Stimulated activated CD4-positive, alpha-beta T cell treated with anti-CD3 and anti-CD28 coated beads, TNF-alpha, amount 100 ng/mL, for 48 hours (primary cell): ENCODE data around the gene CISTR.
"Not testable (repeated sequence)": the region's sequence is repeated elsewhere in the genome, so short reads cannot be mapped to it uniquely, and the experiment has no call there.

Experiments used
- DNase-seq, 3 donors: peaks; one replicate each; pipeline ENCODE4 v3.0.0-alpha.2; 2020; ENCODE audit warnings: low read depth in 3 of 3

Gene CISTR

DNA sequence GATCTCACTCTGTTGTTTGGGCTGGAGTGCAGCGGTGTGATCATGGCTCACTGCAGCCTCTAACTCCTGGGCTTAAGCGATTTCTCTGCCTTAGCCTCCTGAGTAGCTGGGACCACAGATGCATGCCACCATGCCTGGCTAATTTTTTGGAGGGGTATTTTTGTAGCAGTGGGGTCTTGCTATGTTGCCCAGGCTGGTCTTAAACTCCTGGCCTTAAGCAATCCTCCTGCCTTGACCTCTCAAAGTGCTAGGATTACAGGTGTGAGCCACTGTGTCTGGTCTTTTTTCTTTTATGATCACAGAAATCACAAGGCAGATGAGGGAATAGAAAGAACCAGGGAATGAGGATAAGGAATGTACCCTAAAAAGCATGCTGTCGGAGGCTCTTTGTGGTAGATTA is 11.0 kb upstream of the CISTR start:
- not testable (repeated sequence) for DNase-seq

DNA sequence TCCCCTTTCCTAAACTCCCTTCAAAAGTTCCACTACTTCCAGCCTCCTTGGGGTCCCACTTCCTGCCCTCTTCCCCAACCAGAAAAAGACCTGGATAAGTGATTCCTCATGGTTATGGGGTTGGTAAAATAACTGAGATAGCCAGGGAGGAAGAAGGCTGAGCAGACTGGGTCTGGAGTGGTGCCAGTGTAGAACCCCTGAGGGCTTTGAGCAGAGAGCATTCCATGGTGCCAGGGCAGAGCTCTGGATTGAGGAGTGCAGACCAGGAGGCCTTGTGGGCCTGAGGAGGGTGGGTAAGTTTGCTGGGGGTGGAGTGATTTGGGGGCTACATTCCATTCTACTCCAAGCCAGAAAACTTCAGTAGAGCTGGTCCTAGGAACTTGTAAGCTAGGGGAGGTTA is 9.5 kb upstream of the CISTR start:
- DNase-seq = no peak

DNA sequence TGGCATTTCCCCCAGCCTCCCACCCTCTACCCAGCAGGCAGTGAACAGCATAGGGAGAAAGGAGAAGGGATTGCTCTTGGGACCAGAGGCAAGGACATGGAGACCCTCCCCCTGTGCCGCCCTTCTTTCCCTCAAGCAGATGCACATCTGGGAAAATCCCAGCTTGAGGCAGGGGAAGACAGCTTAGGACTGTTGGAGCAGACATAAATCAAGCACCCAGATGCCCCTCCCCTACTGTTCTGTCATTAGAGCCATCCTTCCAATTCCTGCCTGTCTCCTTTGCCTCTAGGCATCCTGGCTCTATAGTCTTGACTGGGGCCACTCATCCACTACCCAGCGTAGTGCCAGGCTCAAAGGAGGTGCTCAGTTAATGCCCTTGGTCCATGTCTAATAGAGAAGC is 7.5 kb upstream of the CISTR start:
- DNase-seq = no peak

DNA sequence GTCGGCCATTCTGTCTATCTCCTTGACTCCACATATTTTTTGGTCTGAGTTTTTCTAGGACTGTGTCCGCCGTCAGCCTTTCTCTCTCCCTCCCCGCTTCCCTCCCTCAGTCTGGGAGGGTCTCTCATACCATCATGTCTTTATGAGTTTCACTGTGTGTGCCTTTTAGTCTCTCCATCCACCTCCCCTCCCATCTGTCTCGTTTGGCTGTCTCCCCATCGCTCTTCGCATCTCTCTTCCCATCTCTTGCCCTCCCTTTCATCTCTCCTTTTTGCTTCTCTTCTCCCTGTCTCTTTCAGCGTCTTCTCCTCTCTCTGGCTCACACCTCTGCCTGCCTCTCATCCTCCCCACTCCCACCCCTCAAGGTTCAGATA is 6.9 kb upstream of the CISTR start:
- DNase-seq = no peak

DNA sequence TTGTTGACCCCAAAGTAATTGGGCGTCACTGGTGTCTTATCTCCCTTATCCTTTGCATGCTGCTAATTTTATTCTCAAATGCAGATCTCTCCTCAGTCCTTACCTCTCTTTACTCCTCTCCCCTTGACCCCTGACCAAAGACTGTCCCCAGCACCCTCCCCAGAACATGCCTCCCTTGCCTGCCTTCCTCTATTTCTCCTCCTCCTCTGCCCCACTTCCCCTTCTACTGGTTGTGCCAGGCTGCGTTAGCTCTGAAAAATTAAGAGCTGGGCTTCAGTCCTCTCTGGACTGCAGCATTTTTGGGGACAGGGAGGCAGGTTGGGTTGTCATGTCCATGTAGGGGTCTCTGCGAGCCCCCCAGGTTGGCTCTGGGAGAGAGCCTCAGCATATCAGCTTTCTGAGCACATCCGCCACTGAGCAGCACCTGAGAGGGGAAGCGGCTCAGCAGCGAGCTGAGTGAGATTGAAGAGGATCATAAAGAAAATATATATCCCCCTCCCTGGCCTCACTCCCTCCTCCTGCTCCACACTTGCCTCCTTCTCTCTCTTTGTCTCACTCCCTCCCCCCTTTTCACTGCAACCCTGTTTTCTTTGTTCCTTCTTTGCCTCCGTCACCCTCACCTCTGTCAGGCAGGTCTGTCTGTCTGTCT is 6.4 kb upstream of the CISTR start:
- DNase-seq = no peak

DNA sequence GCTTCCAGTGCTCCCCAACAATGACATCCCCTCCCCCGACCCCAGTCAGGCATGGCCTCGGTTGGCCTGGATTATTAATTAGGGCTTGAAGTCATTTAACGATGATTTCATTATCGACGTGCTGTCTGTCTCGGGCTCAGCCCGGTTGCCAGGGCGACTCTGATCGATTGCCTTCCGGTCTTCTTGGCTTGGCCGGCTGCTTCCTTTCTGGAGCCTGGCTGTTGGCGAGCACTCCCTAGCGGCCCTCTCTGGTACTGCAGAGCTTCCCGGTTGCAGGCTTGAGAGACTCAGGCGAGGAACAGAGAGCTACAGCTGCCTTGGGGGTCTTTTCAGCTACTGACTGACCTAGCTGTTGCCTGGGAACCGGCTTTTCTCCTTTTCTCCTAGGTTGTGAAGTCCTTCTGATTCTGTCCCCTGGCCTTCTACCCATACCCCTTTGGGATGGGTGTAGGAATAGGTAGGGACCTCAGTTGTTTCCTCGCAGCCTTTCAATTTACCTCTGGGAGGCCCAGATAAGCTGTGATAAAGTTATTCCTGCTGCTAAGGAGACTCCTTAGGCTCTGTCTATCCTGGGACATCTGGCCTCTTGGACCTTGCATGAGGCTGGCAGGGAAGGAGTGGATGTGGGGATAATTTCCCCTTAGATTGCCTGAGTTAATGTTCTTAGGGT is 5.5 kb upstream of the CISTR start:
- DNase-seq = peak; percentile 73 to 77 (median 76)

DNA sequence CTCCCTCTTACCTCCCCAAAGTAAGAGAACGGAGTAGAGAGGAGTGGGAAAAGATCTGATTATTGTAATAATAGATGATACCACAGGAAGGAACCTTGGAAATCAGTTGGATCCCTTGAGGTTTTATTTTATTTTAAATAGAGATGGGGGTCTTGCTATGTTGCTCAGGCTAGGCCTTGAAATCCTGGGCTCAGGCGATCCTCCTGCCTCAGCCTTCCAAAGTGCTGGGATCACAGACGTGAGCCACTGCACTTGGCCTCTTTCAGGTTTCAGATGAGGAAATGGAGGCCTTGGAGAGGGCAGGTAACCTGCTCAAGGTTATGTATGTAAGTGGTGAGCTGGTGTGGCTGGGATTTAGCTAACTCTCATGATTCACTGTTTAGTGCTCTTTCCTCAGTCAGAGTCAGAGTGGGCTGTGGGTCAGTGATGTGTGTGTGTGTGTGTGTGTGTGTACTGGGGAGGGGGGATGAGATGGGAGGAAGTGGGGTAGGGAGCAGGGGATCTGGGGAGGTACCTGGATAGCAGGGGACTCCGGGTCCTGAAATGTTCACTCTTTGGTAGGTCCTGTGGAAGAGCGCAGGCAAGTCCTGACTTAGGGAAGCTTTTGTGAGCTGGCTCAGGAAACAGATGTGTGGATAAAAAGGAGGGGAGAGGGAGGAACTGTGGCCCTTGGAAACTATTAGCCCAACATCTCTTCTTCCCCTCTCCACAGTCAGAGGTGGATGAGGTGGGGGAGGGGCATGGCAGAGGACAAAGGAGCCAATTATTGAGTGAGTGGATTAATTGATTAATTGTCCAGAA is 4.7 kb upstream of the CISTR start:
- DNase-seq = no peak

DNA sequence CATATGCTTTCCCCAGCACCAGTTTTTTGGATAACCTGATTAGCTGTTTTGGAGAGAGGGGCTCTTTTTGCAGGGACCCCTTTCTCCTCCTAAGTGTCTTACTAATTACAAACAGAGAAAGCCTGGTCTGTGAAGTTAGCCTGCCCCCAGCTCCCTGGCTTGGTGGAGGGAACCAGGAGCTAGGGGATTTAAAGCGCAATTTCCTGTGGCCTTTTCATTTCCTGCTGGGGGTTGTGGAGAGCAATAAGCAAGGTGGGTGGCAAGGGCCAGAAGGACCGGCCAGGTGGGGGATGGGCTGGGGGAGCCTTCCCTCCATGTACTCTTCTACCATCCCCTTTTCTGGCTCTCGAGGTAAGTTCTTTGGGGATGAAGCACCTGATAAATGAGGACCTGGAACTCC is 4.1 kb upstream of the CISTR start:
- DNase-seq = no peak

DNA sequence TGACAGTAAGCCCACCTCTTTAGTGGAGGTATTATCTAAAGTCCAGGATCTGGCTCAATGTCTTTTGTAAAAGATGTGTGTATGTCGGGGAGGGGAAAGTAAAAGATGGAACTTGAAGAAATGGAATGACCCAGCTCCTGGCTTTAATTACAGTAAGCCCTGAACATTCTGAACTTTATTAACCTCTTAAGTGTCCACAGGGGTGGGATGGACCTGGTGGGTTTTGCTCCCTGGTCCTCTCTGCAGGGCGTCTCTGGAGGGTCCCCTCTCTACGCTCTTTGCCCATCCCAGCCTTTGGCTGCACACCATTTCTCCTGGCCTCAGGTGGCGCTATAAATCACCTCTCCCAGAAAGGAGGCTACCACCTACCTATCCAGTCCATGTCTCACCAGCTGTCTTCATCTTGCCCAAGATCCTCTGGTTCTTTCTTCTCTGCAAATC is 3.7 kb upstream of the CISTR start:
- no peak for DNase-seq

DNA sequence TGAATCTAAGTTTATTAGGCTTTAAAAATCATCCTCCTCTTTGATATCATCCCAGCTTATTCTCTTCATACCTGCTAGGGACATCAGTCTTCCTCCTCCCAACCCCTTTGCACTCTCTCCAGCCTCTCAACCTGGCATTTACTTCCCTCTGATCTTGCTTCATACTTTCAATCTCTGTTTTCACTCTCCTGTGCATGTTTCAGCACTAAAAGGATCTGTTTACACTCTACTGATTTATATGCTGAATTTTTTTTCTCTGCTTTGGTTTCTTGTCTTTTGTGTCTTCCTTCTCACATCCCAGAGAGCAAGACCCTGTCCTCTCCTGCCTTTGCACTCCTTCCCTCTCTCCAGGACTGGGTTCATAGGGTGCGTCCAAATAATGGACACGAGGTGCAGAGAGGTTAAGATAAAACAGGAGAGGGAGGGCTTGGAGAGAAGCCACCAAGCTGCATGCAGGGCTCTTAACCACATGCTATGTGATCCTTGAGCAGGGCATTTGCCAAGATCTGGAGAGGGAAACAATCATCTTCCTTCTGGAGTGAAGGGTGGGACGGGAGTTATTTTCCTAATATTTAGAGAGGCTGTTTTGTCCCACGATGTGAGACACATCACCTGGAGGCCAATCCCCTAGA is 3.0 kb upstream of the CISTR start:
- no peak for DNase-seq

DNA sequence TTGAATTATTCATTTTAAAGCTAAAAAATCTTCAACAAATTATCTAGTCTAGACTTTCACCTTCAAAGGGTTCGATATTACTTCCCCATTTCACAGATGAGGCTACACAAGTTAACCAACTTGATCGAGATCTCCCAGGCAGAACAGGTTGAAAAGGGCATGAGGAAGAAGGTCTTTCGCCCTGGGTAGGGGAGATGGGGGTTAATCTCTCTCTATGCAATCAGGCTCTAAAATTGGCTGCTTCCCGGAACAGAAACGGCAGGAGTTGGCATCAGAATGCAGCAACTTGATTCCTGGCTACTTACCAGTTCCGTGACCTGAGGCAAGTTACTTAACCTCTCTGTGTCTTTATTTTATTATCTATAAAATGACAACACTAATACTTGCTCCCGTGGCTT is 2.4 kb upstream of the CISTR start:
- DNase-seq = no peak

DNA sequence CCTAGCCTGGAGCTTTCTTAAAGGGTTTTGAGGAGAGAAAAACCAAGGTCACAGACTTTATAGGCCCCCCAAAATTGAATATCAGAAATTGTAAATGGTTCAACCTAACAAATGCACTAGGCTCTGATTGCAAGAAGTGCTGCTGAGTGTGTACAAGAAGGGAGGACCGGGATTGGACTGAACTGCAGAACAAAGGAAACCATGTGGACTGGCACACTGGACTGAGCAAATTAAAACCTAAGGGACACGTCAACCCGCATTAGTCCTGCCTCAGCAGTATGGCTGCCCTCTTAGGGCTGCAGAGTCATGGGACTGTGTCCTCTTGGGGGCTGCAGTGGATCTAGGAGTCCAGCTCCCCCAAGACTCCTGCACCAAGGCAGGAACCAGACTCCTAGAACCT is 842 bp upstream of the CISTR start:
- no peak for DNase-seq

DNA sequence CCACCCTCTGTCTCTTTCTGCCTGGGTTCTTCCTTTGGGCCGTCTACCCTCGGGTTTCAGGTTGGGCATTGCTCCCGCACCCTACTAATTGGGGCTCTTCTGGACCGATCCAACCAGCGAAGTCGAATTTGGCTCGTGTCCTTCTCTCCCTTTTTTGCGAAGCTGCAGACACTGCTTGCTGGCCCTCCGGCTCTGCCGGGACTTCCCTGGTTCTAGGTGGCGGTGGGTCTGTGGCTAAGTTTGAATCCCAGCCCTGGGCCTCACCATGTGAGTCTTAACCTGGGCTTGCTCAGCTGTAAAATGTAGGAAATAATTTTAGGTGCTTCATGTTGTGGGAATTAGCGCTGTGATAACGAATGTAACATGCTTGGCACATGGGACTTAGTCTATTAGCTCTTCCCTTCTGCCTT is 418 bp upstream of the CISTR start:
- no peak for DNase-seq

DNA sequence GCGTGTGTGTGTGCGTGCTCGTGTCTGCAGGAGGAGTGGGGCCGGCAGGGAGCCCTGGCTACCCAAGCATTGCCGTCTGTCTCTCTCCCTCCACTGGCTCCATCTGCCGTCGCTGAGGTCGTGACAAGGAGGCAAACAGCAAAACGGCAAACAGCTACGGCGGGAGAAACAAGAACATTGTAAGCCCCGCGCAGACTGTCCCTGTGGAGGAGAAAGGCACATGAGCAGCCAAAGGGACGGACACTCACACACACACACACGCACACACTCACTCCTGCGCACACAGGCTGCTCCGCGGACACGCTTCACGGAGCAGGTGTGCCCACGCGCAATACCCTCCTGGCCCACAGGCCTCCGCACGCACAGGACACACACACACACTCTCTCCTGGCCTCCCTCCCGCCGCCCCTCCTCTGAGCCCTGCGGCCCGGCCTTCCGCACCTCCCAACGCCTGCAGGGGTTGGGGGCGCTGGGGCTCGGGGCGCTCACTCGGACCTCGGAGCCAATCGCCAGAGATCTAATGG is 905 bp downstream of the CISTR start:
- no peak for DNase-seq

DNA sequence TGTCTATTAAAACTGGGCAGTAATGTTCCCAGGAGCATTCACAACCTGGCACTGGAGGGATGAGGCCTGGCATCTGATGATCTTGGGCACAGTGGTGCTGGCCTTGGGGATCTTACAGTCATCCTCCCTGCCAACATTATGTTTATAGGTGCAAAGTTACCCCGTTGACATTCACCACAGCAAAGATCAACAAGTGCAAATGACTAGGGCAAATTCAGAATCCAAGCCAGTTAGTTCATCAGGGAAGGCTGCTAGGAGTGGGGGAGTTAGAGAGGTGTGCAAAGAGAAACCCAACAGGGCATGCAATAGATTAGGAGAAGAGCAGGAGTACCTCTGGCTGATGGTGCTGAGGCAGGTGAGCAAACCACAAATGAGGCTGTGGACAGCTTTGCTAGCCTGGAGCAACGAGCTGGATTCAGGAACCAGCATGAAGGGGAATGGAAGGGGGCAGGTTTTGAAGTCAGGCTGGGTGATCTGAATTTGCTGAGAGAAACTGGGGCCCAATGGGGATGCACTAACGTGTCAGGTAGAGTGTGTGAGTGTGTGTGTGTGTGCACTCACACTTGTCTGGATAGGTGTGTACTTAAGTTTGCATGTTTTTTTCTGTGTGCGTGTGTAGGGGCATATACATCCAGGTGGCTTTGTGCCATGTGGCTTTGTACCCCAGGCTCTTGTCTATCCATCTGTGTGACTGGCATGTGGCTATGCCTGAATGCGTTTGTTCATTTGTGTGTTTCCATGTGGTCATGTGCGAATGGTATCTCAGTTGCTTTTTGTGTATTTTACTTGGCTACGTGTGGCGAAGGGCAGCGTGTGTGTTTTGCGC is 1.6 kb downstream of the CISTR start:
- DNase-seq = no peak

DNA sequence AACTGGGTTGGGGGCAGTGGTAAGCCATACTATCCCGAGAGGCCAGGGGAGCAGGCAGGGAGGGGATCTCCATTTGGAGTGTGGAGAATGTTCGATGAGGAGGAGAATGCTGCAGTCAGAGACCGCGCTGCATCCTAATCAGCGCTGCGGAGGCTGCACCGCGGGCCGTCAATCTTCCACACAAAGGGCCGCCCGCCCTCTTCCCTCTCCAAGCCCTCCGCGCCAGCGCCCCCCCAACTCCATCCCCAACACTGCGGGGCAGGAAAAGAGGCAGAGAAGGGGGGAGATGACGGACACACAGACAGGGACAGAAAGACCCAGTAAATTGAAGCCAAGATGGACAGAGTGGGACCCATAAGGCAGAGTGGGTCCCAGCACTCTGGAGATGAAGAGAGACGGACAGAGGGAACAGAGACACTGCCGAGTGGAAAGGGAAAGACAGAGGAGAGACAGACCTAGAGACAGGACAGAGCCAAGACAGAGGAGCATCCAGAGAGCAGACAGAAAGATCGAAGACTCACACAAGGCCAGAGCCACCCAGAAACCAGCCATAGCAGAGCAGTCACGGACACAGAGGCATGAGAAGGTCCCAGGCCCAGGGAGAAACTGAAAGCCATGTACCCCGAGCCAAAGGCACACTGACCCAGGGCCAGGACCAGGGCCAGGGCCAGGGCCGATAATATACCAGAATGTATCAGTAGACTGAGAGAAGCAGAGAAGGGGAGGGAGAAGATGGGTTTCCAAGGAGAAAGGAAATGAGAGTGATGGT is 3.5 kb downstream of the CISTR start:
- no peak for DNase-seq

DNA sequence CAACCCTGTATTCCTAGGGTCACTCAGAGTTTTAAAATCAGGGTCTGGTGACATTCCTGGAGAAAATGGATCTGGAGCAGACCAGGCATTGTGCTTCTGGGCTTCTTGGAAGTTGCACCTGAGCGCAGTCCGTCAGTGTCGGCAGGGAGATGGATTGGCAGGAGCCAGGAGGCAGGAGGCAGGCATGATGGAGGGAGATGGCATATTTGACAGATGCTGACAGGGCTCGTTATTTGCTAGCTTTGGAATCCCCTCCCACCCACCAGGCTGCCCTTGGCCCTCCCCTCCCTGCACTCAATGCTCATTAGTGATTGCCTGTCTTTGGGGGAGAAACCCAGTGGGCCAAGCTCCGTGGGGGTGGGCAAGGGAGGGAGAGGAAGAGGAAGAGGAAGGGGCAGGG is 4.7 kb downstream of the CISTR start:
- no peak for DNase-seq

DNA sequence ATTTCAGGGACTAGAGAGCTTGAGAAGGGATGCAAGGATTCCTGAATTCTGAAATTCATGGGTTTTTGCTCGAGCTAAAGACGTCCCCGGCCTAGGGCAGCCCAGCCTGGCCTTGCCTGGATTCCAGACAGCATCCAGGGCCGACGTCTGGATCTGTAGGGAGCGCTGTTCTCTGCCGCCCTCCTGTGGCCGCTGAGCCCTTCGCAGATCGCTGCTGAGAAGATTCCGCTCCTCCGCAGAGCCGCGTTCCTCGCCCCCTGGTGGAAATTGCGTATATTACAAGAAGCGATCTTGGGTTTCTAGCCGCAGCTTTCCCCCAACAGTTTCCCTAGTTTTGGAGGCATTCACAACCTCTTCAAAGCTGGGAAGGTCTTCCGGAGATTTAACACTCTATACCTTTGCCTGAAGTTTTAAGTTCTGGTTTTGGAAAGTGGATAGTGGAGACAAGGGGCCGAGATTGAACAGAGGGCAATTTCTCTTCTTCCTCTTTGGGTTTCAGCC is 5.1 kb downstream of the CISTR start:
- peak; percentile 73 to 84 (median 83) for DNase-seq

DNA sequence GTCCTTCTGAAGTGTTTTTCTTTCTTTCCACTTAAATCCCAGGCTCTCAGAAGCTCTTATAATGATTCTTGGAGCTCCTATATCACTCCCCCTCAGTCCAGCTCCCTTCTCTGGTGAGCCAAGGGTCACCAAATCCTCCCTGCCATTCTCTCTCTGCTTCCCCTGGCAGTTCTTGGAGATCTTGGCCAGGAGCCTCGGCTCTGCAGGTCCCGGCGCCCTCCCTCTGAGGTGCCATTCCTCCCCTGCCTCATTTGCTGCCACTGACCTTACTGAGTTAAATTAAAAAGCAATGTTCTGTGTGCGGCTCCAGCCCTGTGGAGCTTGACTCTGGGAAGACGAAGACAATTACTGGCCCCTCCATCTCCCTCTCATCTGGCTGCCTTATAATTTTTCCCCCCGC is 7.0 kb downstream of the CISTR start:
- no peak for DNase-seq

DNA sequence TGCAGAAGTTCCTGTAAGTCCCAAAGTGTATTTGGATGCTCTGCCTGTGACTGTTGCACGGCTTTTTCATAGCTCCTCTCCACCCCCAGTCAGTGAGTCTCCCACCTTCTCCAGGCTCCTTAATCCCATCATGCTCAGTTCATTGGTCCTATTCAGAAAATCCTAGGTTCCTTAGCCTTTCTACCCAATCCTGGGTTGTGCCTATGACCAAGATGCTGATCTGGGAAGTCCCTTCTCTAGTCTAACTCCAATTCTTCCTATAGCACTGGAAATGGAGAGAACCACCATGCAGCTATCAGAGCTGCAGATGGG is 7.7 kb downstream of the CISTR start:
- no peak for DNase-seq
